Loucy (cell line): Measurements from ENCODE around the gene FAM9C.
"Not testable (repeated sequence)": the region's sequence is repeated elsewhere in the genome, so short reads cannot be mapped to it uniquely, and the experiment has no call there.

Experiments
- H2AFZ ChIP-seq: fragments of 200-600 bp; sonication (generic); 2 replicates; pipeline ENCODE4 v1.6.0; 2016; ENCODE audit warnings: antibody characterized with exemption, mild to moderate bottlenecking, low read length, moderate library complexity
- H3F3A ChIP-seq: fragments of 200-600 bp; 2 replicates; pipeline ENCODE4 v1.6.0; 2016; ENCODE audit warnings: antibody characterized with exemption, low read depth, mild to moderate bottlenecking
- H3K27me3 ChIP-seq: fragments of 200-600 bp; sonication (generic); 2 replicates; pipeline ENCODE4 v1.6.1; 2014; ENCODE audit warnings: low read length, mild to moderate bottlenecking; ENCODE audit not compliant: insufficient read depth, poor library complexity, severe bottlenecking
- H3K36me3 ChIP-seq: fragments of 200-600 bp; sonication (generic); 2 replicates; pipeline ENCODE4 v1.6.1; 2016; ENCODE audit warnings: low read length; ENCODE audit not compliant: insufficient read depth
- H3K4me1 ChIP-seq: fragments of 200-600 bp; sonication (generic); 2 replicates; pipeline ENCODE4 v1.5.1; 2014; ENCODE audit warnings: low read length, mild to moderate bottlenecking; ENCODE audit not compliant: insufficient read depth, poor library complexity, severe bottlenecking
- H3K4me2 ChIP-seq: fragments of 200-600 bp; sonication (generic); 2 replicates; pipeline ENCODE4 v1.6.0; 2014; ENCODE audit warnings: antibody characterized with exemption, low read length, low read depth, mild to moderate bottlenecking; ENCODE audit not compliant: poor library complexity, severe bottlenecking
- H3K4me3 ChIP-seq: fragments of 200-600 bp; sonication (generic); 2 replicates; pipeline ENCODE4 v1.5.1; 2014; ENCODE audit warnings: low read length, mild to moderate bottlenecking, mixed read lengths; ENCODE audit not compliant: poor library complexity, severe bottlenecking
- H3K79me2 ChIP-seq: fragments of 200-600 bp; sonication (generic); 2 replicates; pipeline ENCODE4 v1.6.1; 2014; ENCODE audit warnings: low read length; ENCODE audit not compliant: insufficient read depth
- H3K9ac ChIP-seq: fragments of 200-600 bp; sonication (generic); 2 replicates; pipeline ENCODE4 v1.6.0; 2014; ENCODE audit warnings: mild to moderate bottlenecking, low read depth, low read length, moderate library complexity; ENCODE audit not compliant: poor library complexity, severe bottlenecking
- H3K9me2 ChIP-seq: fragments of 200-600 bp; sonication (generic); replicated peaks from 2 replicates; pipeline ENCODE4 v1.6.1; 2016; ENCODE audit warnings: low read depth, low read length, mixed read lengths
- H3K9me3 ChIP-seq: fragments of 200-600 bp; sonication (generic); 2 replicates; pipeline ENCODE4 v1.6.1; 2014; ENCODE audit warnings: mild to moderate bottlenecking, antibody characterized with exemption, low read length, low read depth; ENCODE audit not compliant: insufficient read depth
- H4K20me1 ChIP-seq: fragments of 200-600 bp; sonication (generic); 2 replicates; pipeline ENCODE4 v1.6.0; 2014; ENCODE audit warnings: antibody characterized with exemption, low read length, mild to moderate bottlenecking; ENCODE audit not compliant: insufficient read depth, poor library complexity, severe bottlenecking
- CTCF ChIP-seq: fragments of 200-600 bp; sonication (generic); conservative IDR thresholded peaks from 2 replicates; pipeline ENCODE4 v1.5.1; 2014; ENCODE audit warnings: mild to moderate bottlenecking, antibody characterized with exemption, low read length
- EZH2phosphoT487 ChIP-seq: fragments of 200-600 bp; IDR thresholded peaks from 2 replicates; pipeline ENCODE4 v1.6.1; 2018; ENCODE audit warnings: antibody characterized with exemption, mild to moderate bottlenecking, moderate library complexity, borderline replicate concordance

Gene FAM9C

GRCh38 chrX:13088156-13088487 lies 43.7 kb upstream of the FAM9C start:
- Histone ChIP-seq H3F3A (peaks cover 32% of the 10 kb centered on the region), H3K36me3 (no peaks in the 10 kb centered on the region), H2AFZ (no peak overlapping the region), H3K4me2 (peak overlapping the region; percentile 76), H3K4me1 (peaks cover 84% of the 10 kb centered on the region), H4K20me1 (no peaks in the 10 kb centered on the region), H3K27me3 (no peaks in the 10 kb centered on the region), H3K4me3 (peak overlapping the region; percentile 65), H3K9ac (peak overlapping the region; percentile 96), H3K79me2 (peaks cover 25% of the 10 kb centered on the region), H3K9me2 (no peaks in the 10 kb centered on the region), H3K9me3 (no peaks in the 10 kb centered on the region)
- TF ChIP-seq CTCF: no peak
- no peak for TF ChIP-seq EZH2phosphoT487

- no peaks in the 10 kb centered on the region for H3K9me3 ChIP-seq
- H4K20me1 ChIP-seq: no peaks in the 10 kb centered on the region
- H3F3A ChIP-seq: peaks cover 32% of the 10 kb centered on the region
- no peak overlapping the region for H2AFZ ChIP-seq
- no peaks in the 10 kb centered on the region for H3K9me2 ChIP-seq
- peaks cover 86% of the 10 kb centered on the region for H3K4me1 ChIP-seq
- H3K4me2 ChIP-seq: peak overlapping the region; percentile 76
- H3K27me3 ChIP-seq: no peaks in the 10 kb centered on the region
- TF ChIP-seq CTCF (no peak), EZH2phosphoT487 (no peak)
- H3K36me3 ChIP-seq: no peaks in the 10 kb centered on the region
- H3K79me2 ChIP-seq: peaks cover 31% of the 10 kb centered on the region
- peak overlapping the region; percentile 65 for H3K4me3 ChIP-seq
- H3K9ac ChIP-seq: peak overlapping the region; percentile 96
These were observed 43.1 kb upstream of the FAM9C start for GRCh38 chrX:13087322-13088155.

GRCh38 chrX:13086793-13087321 lies 42.4 kb upstream of the FAM9C start:
- H3K4me1 ChIP-seq: peaks cover 88% of the 10 kb centered on the region
- H2AFZ ChIP-seq, H3K9me3 ChIP-seq, H4K20me1 ChIP-seq, H3K27me3 ChIP-seq, H3K9me2 ChIP-seq, H3K36me3 ChIP-seq: not testable (repeated sequence)
- peak overlapping the region; percentile 70 for H3K4me3 ChIP-seq
- H3K4me2 ChIP-seq: peak overlapping the region; percentile 76
- peak overlapping the region; percentile 96 for H3K9ac ChIP-seq
- H3K79me2 ChIP-seq: peaks cover 30% of the 10 kb centered on the region
- peaks cover 32% of the 10 kb centered on the region for H3F3A ChIP-seq

- Histone ChIP-seq H3K9me2 (no peaks in the 10 kb centered on the region), H3K36me3 (no peaks in the 10 kb centered on the region), H3F3A (peaks cover 30% of the 10 kb centered on the region), H4K20me1 (no peaks in the 10 kb centered on the region), H3K79me2 (peaks cover 30% of the 10 kb centered on the region), H3K4me2 (peak overlapping the region; percentile 76), H3K9me3 (no peaks in the 10 kb centered on the region), H3K27me3 (no peaks in the 10 kb centered on the region), H2AFZ (no peak overlapping the region), H3K9ac (peak overlapping the region; percentile 96), H3K4me3 (peak overlapping the region; percentile 70), H3K4me1 (peaks cover 89% of the 10 kb centered on the region)
- TF ChIP-seq EZH2phosphoT487: no peak
- no peak for TF ChIP-seq CTCF
These were observed 41.7 kb upstream of the FAM9C start for GRCh38 chrX:13086076-13086475.
